ENCODE data around the gene ZNF345.

Gene ZNF345

DNA sequence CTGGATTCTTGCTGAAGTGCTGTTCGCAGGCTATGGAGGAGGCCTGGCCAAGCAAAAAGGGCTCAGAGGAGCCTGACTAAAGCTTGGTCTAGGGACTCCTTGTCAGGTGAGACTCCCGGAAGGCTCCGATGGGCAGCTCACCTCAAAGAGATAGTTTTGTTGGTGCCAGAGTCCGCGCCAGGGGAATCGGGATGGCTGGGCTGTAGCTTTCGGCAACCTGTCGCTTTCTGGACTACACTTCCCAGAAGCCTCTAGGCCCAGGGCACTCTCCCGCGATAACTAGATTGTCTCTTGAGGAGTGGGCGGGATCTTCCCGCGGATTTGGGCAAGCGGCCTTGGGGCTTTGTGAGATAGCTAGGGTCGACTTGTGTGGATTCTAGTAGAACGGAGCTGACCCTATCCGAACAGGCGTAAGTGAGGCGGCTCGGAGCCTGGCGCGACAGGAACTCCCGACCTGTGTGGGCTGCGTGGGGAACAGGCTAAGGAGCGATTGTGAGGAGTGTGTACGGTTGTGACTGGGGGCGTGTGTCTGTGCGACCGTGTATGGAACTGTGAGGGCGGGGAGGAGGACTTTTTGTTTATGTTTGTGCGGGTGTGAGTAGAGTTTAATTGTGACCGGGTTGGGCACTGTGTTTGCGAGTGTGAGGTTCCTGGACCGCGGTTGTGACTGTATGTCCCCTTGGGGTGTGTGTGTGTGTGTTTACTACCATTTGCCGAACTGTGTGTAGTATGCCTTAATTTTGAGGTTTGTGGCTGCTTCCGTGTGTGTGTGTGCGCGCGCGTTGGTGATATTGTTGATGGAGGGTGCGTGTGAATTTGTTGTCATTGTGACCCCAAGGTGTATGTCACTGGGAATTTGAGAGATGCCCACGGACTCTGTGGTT lies at the start of gene ZNF345:
ZNF345 (plus strand) TSS at position 318 of the 884 bp plus-strand sequence. CDS start 25,955 bp downstream, outside the sequence.
- DNase-seq, result peak; percentile 88 to 92

DNA sequence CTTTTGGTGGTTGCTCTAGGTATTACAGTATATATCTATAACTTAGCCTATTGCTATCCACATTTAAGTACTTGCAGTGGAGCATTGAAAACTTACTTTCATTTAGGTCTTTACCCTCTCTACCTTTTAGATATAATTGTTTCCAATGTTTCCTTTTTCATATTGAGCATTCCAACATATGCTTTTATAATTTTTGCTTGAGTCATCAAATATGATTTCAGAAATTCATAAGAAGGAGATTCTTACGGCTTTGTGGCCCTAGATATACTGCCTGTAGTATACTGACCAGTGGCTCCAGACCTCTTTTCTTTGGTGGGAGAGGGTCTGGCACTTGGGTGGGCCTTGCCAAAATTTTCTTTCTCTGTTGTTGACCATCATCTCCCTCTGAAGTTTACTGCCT lies 45.3 kb upstream of the ZNF345 start:
- DNase-seq, result no peak

DNA sequence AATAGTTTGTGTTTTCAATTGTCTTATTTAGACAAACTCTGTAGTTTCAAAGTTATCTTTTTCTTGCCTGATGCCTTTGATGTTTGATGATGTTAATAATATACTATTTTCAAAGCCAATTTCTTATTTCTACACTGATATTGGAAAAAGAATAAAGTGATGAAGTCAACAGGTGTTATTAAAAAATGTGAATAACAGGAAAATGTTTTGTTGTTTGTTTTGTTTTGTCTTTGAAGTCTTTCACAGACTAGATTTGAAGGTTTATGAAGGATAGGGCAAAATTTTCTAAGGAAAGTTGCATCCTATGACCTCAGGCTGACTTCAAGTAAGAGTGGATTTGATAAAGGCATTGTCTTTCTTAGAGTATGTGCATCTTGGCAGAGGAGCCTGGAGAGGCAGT lies 43.6 kb upstream of the ZNF345 start:
- no peak for DNase-seq

DNA sequence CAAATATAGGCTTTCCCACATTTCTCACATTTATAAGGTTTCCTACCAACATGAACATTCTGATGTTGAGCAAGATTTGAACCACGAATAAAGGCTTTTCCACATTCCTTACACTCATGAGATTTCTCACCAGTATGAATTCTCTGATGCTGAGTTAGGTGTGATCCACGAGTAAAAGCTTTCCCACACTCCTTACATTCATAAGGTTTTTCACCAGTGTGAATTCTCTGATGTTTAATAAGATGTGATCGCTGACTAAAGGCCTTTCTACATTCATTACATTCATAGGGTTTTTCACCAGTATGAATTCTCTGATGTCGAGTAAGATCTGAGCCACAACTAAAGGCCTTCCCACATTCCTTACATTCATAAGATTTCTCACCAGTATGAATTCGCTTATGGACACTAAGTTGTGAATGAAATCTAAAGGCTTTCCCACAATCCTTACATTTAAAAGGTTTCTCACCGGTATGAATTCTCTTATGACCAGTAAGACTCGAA lies 31.5 kb upstream of the ZNF345 start:
- no peak for DNase-seq

DNA sequence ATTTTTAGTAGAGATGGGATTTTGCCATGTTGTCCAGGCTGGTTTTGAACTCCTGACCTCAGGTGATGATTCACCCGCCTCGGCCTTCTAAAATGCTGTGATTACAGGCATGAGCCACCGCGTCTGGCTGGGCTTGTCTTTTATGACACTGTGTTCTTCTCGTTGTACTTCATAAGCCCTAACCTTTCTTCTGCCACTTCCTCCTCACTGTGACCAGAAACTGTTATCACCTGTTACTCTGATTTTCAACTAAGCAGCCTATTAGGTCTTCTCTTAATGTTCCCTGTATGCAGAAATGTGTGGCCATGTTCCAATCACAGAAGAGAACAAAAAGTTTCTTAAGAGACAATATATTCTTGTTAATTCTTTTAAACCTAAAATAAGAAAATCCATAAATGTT lies 28.9 kb upstream of the ZNF345 start:
- no peak for DNase-seq

DNA sequence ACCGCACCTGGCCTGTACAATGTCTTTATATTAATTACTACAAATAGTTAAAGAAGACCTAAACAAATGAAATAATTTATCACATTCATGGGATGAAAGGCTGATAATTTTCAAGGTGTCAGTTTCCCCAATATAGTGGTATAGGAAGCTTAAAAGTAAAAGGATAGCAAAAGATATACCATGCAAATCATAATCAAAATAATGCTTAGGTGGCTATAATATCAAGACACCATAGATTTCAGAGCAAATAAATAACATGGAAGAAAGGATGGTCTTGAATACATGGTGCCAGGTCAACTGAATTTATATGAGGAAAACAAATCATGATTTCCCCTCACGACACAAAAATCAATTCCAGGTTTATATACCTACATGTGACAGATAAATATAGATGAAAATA lies 17.2 kb upstream of the ZNF345 start:
- DNase-seq, result no peak

DNA sequence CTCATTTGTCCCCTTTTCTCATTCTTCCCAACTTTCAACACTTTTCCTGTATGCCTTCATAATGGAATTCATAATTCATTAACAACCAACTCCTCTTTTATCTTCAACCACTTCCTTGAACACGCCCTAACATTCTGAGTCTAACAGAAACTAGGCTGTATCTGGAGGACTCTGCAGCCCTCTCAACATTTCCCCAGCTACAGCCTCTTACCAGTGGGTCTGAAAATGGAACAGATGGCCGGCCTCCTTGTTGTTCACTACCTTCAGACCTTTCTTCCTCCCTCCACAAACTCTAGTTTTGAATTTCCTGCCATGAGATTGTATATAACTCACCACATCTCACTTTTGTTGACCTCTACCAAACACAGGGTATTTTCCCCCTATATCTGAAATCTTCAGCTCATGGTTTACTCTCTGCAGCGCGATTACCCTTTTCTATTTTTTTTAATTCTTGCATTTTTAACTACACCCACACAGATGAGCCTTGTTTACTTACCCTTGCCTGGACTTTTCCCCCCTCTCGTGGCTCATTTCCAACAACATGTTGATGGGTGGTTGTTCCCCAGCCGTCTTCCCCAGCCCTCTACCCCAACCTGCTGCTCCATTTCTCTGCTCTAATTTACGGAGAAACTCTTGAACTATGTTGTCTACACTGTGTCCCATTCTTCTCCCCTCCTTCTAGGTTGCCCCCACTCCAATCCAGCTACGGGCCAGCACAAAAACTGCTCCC lies 13.3 kb upstream of the ZNF345 start:
- DNase-seq, result no peak

DNA sequence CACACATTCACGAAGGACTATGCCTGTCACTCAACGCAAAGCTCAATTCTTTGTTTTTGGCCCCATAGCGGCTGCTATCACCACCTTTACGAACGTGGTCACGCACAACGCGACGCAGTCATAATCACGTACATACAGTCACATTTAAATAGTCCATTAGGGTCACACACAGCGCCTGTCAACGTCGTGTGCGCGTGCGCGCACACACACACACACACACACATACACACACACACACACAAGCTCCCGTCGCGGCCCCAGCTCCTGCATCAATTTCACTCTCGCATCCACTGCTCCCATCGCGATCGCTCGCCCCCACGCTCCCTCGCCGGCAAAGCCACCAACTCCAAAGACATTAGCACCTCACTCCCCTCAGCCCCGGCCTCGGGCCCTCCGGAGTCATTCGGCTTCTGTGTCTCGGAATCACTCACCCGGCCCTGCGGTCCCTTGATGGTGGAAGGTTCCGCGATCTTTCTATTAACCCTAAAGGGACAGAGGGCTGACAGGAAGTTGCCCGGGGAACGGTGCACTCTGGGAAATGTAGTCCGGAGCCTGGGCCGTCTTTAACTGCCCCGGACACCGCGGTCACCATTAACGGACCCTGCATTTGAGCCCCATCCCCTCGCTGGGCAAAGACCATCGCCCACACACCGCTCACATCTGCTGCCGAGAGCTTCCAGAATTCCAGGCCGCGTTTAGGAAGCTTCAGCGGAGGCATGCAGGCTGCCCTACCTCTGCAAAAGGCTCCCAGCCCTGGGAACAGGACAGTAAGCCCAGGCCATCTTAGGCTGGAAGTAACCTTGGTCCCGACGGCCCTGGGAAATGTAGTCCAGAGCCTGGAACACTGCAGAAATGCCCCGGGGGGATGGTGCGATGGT lies 12.5 kb upstream of the ZNF345 start, which contains the start of gene ZNF790:
ZNF790 (minus strand) TSS at position 482 of the 878 bp plus-strand sequence. CDS start 12,768 bp downstream, outside the sequence.
- peak; percentile 87 to 89 for DNase-seq

DNA sequence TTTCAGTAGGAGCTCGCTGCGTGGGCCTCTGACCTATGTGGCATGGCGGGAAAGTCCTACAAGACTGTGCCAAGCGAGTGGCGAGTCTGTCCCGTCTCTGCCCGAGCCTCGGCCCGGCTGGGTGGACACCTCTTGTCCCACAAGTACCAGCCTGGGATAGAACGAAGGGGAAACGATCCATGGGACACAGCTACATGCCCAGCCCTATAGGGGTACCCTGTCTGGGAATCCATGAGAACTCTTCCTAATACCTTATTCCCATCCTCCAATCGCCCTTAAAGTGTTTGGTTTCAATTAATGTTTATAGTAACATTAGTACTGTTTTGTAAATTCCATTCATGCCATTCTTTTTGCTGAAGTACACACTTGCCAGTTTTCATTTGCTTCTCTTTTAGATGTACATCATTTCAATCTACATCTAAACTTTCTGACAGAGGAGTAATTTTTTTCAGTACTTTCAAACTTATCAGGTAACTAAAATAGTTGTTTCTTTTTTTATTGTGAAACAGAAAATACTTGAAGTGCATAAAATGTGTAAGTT lies 11.8 kb upstream of the ZNF345 start:
- no peak for DNase-seq

DNA sequence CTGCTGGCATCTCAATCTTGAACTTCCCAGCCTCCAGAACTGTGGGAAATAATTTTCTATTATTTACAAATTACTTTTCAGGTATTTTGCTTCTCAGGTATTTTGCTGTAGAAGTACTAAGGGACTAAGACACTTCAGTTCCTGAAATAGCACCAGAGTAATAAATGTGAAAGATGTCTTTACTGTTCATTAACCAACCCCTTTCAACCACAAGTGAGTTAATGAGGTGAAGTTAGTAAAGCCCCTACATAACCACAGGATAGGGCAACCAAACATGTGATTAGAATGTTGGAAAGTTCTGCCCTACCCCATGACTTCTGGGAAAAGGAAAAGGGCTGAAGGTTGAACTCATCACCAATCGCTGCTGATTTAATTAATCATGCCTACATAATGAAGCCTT lies 2.7 kb upstream of the ZNF345 start:
- no peak for DNase-seq

DNA sequence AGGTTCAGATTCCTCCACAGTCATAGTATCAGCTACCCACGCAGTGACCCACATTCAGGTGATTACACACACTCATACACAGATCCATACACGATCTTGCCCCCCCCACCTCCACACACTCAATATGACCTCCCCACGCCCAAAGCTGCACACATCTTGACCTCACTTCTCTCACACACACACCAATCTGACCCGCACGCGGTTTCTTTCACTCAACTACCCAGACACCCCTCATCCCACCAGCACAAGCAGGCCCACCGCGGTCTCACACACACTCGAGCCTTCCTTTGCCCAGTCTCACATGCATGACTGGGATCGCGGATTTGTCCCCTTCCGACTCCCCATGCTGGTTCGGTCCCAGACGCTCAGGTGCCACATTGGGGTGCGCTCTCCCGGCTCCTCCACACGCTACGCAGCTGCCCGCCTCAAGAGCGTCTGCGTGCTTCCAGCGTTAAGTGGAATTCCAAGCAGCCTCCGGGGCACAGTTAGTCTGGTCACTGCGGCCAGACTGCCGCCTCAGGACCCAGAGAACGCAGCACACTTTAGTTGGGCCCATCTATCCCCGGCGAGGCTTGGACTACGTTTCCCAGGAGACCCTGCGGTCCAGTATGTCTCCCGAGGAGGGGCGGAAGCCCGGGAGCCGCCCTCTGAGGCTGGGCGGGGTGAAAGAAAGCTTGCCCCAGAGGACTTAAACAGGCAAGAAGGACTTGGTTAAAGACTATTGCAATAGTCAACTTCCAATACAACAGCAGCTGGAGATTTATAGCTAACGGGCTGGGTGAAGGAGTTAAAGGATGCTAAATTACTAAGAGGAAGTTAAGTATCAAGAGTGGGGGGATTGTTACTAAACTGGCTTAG lies 746 bp upstream of the ZNF345 start:
- peak; percentile 89 to 90 for DNase-seq

DNA sequence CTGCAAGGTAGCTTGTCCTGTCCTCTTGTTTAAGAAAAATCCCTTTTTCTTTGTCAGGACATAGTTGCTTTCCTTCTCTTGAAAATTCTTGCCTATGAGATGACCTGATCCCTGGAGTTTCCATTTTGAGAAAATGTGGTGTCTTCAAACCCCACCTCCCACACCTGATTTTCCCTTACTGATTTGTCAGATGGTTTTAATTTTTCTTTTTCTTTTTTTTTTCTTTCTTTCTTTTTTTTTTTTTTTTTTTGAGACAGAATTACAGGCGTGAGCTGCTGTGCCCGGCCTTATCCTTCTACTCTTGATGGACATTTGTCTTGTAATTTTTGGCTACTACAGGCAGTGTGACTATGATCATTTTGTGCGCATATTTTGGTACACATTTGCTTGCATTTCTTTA lies 1.2 kb downstream of the ZNF345 start:
- no peak for DNase-seq

DNA sequence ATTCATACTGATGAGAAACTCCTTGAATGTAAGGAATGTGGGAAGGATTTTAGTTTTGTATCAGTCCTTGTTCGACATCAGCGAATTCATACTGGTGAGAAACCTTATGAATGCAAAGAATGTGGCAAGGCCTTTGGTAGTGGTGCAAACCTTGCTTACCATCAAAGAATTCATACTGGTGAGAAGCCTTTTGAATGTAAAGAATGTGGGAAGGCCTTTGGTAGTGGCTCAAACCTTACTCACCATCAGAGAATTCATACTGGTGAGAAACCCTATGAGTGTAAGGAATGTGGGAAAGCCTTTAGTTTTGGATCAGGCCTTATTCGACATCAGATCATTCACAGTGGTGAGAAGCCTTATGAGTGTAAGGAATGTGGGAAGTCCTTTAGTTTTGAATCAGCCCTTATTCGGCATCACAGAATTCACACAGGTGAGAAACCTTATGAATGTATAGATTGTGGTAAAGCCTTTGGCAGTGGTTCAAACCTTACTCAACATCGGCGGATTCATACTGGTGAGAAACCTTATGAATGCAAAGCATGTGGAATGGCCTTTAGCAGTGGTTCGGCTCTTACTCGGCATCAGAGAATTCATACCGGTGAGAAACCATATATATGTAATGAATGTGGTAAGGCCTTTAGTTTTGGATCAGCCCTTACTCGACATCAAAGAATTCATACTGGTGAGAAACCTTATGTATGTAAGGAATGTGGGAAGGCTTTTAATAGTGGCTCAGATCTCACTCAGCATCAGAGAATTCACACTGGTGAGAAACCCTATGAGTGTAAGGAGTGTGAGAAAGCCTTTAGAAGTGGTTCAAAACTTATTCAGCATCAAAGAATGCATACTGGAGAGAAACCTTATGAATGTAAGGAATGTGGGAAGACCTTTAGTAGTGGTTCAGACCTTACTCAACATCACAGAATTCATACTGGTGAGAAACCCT lies 26.6 kb downstream of the ZNF345 start:
- DNase-seq, result no peak

DNA sequence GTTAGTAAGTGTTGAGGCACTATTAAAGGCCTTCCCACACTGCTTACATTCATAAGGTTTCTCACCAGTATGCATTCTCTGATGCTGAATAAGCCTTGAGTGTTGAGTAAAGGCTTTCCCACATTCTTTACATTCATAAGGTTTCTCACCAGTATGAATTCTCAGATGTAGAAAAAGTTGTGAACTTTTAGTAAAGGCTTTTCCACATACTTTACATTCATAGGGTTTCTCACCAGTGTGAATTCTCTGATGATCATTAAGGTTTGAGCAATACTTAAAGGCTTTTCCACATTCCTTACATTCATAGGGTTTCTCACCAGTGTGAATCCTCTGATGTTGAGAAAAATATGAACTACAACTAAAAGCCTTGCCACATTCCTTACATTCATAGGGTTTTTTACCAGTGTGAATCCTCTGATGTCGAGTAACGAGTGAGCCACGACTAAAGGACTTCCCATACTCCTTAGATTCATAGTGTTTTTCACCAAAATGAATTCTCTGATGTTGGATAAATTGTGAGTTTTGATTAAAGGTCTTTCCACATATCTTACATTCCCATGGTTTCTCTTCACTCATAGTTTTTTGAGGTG lies 41.2 kb downstream of the ZNF345 start:
- DNase-seq, result no peak

DNA sequence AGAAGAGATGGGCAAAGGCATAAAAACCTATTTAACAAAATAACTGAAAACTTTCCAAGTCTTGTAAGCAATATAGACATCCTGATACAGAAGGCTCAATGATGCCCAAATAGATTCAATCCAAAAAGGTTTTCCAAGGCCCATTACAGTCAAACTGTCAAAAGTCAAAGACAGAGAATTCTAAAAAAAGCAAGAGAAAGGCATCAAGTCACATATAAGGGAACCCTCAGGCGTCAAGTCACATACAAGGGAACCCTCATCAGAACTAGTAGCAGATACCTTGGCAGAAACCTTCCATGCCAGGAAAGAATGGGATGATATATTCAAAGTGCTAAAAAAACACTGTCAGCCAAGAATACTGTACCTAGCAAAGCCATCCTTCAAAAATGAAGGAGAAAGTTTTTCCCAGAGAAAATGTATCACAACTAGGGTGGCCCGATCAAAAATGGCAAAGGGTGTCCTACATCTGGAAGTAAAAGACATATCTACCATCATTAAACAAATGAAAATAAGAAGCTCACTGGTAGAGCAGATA lies 44.2 kb downstream of the ZNF345 start:
- no peak for DNase-seq

DNA sequence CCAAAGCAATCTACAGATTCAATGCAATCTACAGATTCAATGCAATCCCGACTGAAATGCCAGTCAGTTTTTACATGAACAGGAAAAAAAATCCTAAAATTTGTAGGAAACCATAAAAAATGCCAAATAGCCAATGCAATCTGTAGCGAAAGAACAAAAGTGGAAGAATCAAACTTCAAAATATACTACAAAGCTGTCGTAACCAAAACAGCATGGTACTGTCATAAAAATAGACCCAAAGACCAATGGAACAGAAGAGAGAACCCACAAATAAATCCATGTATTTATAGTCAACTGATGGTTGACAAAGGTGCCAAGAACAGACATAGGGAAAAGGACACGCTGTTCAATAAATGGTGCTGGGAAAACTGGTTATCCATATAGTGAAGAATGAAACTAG lies 47.7 kb downstream of the ZNF345 start:
- no peak for DNase-seq

DNA sequence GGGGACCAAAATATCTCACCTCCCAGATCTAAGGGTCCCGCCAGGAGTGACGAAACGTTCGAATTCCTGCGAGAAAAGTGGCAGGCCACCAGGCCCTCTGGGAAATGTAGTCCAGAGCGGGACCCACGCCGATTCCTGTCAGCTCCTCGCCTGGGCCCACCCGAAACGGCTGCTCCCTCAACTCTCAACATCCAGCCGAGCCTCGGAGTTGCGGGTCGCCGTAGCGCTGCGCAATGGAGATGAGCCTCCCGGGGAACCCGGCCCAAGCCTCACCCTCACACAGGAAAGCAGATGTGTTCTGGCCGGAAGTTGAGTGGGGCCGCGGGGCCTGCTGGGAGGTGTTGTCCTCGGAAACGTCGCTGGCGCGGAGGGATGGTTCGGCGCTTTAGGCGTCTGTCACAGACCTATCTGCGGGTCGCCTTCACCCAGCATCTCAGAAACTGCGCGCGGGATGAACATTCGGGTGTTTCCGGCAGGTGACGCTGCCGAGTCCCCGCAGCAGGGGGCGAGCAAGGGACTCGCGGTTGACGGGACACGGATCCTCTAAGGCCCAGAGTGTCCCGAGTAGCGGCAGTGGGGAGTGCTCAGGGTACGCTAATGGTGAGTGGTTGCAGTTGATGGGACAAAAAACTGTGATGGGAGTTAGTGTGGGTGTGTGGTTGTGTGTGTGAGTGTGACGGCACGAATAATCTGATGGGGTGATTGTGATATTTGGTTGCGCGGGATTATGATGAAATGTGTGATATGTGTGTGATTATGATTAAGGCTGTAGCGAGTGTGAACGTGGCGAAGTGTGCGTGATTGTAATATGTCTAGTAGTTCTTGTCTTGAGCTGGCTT lies 65.5 kb downstream of the ZNF345 start, which contains the start of the genes ZNF568 and ZNF829:
ZNF568 (plus strand) TSS at position 341 of the 839 bp plus-strand sequence. CDS start 6,439 bp downstream, outside the sequence.
ZNF829 (minus strand) TSS at position 300 of the 839 bp plus-strand sequence. CDS start 1,124 bp downstream, outside the sequence.
- DNase-seq, result peak; percentile 94 to 95

DNA sequence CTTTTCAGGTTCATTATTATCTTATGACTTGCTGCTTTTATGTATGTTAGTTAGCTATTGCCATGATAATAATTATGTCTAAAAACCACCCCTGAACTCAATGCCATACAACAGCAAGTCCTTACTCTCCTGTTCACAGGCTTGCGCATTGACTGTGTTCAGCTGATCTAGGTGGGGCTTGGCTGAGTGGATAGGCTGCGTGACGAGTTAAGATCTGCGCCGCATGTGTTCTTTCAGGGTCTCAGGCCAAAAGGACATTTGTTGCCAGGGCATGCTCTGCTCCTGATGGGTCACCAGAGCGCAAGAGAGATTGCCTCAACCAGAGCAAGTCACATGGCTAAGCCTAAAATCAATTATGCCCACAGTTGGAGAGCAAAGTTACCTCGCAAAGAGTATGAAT lies 66.3 kb downstream of the ZNF345 start:
- no peak for DNase-seq

All from CD4-positive, alpha-beta T cell treated with Interleukin-1 beta for 1 hour (primary cell).